ENCODE measurements around the gene SOWAHA.

Gene SOWAHA

GRCh38 chr5:132836852-132837251 is 23.8 kb downstream of the SOWAHA start:
- H3K27ac ChIP-seq = peak overlapping the region; percentile 88
- TF ChIP-seq ZFX (IDR thresholded peaks at IDR 0.05) (no peak), CTCF (conservative IDR thresholded peaks at IDR 0.05) (no peak)

GRCh38 chr5:132837868-132838267 is 24.8 kb downstream of the SOWAHA start:
- H3K27ac ChIP-seq = peak overlapping the region; percentile 88
- TF ChIP-seq CTCF (conservative IDR thresholded peaks at IDR 0.05) = no peak
- TF ChIP-seq ZFX (IDR thresholded peaks at IDR 0.05) = no peak

GRCh38 chr5:132838516-132839282 is 25.6 kb downstream of the SOWAHA start:
- TF ChIP-seq ZFX (IDR thresholded peaks at IDR 0.05) = no peak
- TF ChIP-seq CTCF (conservative IDR thresholded peaks at IDR 0.05) = no peak
- H3K27ac ChIP-seq = peak overlapping the region; percentile 88; the same call in 1 of the 2 replicates

GRCh38 chr5:132839426-132840301 is 26.6 kb downstream of the SOWAHA start:
- TF ChIP-seq ZFX (IDR thresholded peaks at IDR 0.05) = peak; percentile 33; the same call in 1 of the 2 replicates
- no peak for TF ChIP-seq CTCF (conservative IDR thresholded peaks at IDR 0.05)
- peak overlapping the region; percentile 88 for H3K27ac ChIP-seq

GRCh38 chr5:132840313-132840712 is 27.2 kb downstream of the SOWAHA start:
- H3K27ac ChIP-seq = peak overlapping the region; percentile 88
- TF ChIP-seq CTCF (conservative IDR thresholded peaks at IDR 0.05) = no peak

- peak overlapping the region; percentile 88 for H3K27ac ChIP-seq
- TF ChIP-seq ZFX (IDR thresholded peaks at IDR 0.05) = no peak
- no peak for TF ChIP-seq CTCF (conservative IDR thresholded peaks at IDR 0.05)
Observed at GRCh38 chr5:132840896-132841295, 27.8 kb downstream of the SOWAHA start.

- peak overlapping the region; percentile 88 for H3K27ac ChIP-seq
- TF ChIP-seq ZFX (IDR thresholded peaks at IDR 0.05) (no peak), CTCF (conservative IDR thresholded peaks at IDR 0.05) (no peak)
Observed at GRCh38 chr5:132841305-132841704, 28.2 kb downstream of the SOWAHA start.

All from C4-2B (cell line).